Left colon (tissue), 2 donors: Measurements from ENCODE around the gene TRIP10. TPM values are rescaled to one million over a fixed set of nuclear protein-coding genes. Genes with fewer than 3 reads are reported as not detected.

Experiments
- ATAC-seq: fragments of 200-7000 bp; cut with Tn5 transposase; one replicate; pipeline ENCODE4 v1.9.1; 2020; ENCODE audit warnings: mild to moderate bottlenecking, moderate library complexity
- DNase-seq, 2 donors: peaks; one replicate each; pipeline ENCODE4 v3.0.0-alpha.2; 2020
- intact Hi-C, 2 donors: fragments of 100-400 bp; cut with DNase I in 1 of 2; cut with micrococcal nuclease in 1 of 2; formaldehyde crosslinking; loops; one replicate each; pipeline versions ENCODE4 v1.11.2 to v1.14.0; 2022; cut with DNase I, micrococcal nuclease
- total RNA-seq, 2 donors: library from RNA; stranded (reverse); fragmentation: NEBNext Ultra II Directional; extraction: Animal tissue kit (Norgen Biotek cat#: 25700); gene quantifications; one replicate each; pipeline ENCODE4 v1.2.1, GENCODE V29; 2021
- donor health status: DM: no; HTN: no; CAD: no.
- donor health status: DM: yes; HTN: yes; CAD: no.

Gene TRIP10
- total RNA-seq, 2 donors from 2014 or later = 73.6 to 73.9 TPM

DNA sequence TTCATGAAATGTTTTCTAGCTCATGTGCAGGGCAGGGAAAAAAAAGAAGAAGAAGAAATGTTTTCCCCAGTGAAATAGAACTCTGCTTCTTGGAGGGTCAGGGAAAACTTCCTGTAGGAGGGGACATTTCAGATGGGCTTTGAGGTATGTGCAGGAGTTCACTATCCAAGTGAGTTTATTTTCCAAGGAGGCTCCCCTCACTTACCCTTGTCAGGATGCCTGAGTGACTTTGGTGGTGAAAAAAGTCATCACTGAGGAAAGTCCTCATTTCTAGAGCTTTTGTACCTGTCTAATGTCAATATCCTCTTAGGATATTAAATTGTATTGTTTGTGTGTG lies 18.4 kb upstream of the TRIP10 start:
- intact Hi-C loops = no loop called here
- ATAC-seq (no peak), DNase-seq (no peak)

DNA sequence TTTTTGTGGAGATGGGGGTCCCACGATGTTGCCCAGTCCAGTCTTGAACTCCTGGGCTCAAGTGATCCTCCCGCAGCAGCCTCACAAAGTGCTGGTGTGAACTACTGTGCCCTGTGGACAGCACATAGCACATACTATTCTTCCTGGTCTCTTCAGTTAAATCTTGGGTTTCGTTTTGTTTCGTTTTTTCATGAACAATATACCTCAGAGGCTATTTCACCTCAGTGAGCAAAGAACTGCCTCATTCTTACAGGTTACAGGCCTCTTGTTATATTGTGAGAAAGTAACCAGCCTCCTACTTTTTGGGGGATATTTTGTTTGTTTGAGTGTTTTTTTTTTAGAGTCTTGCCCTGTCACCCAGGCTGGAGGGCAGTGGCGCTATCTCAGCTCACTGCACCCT lies 17.7 kb upstream of the TRIP10 start:
- intact Hi-C loops = no loop called here
- ATAC-seq = peak; percentile 45
- DNase-seq = no peak

DNA sequence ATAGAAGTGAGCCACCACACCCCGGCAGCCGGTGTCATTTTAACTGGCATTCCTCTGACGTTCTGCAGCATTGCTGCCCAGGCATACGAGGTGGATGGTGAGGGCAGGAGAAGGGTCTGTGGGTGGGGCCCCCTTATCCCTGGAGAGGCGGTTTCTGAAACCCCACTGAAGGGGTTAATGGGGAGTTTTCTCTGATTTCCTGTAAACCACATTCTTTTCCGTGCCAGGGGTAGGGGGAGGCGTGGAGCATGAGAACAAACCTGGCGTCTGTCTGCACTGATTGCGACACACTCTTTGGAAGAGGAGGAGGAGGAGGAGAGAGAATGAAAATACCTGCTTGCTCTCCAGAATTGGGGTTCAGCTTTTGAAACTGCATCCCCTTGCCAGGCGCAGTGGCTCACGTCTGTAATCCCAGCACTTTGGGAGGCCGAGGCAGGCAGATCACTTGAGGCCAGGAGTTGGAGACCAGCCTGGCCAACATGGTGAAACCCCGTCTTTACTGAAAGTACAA lies 16.3 kb upstream of the TRIP10 start:
- intact Hi-C loops = no loop called here
- DNase-seq (peak in 1 of 2 donors; percentile 40), ATAC-seq (no peak)

DNA sequence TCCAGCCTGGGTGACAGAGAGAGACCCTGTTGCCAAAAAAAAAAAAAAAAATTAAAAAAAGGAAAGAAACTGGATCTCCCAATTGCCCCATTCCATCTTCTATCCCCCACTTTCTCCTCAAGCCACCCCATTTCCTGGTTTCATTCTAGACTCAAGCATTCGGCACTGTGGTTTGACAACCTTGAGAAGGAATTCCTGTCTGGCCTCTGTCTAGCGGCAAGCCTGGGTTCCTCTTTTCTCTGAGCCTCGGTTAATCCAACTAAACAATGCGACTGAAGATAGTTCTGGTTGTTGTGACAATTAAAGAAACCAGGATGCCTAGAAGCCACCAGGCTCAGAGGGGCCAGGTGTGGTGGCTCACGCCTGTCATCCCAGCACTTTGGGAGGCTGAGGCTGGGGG lies 15.7 kb upstream of the TRIP10 start:
- ATAC-seq (no peak), DNase-seq (peak in 1 of 2 donors; percentile 14)
- intact Hi-C loops = no loop called here

DNA sequence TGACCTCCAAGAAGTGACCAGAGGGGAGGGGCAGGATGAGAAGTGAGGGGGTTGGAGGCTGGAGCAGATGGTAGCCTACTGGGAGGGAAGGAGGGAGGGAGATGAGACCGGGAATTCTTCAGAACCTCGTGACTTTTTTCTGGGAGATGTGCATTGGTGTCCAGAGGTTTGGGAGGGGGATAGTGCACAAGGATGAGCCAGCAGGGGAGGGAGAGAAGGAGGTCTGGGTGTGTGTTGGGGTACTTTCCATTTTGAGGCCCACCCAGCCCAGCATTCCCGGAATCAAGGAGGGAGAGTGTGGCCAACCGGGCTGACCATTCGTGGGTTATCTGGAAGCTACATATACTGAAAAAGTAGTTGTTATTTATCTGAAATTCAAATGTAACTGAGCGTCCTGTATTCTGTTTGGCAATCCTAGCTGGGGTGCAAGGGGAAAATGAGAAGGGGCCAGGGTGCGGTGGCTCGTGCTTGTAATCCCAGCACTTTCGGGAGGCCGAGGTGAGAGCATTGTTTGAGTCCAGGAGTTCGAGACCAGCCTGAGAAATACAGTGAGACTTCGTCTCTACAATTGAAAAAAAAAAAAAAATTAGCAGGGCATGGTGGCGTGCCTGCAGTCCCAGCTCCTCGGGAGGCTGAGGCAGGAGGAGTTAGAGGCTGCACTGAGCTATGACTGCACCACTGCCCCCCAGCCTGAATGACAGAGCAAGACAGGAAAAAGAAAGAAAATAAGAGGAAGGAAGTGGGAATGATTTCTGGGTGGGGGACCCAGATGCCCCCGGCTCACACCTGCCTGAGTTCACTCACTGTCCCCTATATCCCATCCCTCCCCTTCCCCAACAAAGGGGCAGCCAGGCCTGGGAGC lies 14.6 kb upstream of the TRIP10 start:
- ATAC-seq (no peak), DNase-seq (peak in 1 of 2 donors; percentile 14)
- intact Hi-C loops = no loop called here

DNA sequence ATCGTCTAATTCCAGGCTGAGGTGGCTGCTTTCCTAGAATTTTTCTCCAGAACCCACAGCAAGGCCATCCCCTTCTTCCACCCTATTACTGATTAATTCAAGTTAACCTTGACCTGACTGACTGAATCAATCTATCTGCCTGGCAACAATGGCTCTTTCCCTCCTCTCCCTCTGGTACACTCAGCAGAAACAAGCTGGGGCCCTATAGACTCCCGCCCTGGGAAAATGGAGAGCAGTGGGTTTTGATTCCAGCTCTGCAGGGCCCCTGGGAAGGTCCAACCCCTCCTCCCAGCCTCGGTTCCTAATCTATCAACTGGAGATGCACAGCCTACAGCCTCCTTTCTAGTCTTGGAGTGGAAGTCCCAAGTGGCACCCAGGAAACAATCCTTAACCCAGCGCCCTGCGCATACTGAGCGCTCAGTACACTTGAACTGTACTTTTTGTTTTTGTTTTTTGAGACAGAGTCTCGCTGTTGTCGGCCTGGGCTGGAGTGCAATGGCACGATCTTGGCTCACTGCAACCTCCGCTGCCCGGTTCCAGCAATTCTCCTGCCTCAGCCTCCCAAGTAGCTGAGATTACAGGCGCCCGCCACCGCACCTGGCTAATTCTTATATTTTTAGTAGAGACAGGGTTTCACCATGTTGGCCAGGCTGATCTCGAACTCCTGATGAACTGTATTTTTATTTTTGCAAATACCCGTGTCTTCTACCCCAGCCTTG lies 13.8 kb upstream of the TRIP10 start:
- ATAC-seq (no peak), DNase-seq (no peak)
- intact Hi-C loops = no loop called here

DNA sequence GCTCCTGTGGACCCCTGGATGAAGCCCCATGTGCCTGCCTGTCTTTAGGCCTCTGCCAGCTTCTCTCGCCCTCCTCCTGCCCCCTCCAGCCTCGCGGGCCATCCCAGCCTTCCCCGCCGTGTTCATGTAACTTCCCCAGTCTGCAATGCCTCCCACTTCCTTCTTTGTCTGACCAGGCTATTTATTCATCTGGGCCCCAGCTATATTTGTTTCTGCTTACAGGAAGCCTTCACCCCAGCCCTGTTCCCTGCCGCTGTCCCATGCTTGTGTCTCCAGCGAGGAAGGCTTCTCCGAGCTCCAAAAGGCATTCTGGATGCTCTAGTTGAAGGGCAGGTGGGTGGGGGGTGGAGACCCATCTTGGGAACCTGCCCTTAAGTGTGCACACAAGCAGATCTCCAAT lies 11.1 kb upstream of the TRIP10 start:
- DNase-seq (no peak), ATAC-seq (no peak)
- intact Hi-C loops = no loop called here

DNA sequence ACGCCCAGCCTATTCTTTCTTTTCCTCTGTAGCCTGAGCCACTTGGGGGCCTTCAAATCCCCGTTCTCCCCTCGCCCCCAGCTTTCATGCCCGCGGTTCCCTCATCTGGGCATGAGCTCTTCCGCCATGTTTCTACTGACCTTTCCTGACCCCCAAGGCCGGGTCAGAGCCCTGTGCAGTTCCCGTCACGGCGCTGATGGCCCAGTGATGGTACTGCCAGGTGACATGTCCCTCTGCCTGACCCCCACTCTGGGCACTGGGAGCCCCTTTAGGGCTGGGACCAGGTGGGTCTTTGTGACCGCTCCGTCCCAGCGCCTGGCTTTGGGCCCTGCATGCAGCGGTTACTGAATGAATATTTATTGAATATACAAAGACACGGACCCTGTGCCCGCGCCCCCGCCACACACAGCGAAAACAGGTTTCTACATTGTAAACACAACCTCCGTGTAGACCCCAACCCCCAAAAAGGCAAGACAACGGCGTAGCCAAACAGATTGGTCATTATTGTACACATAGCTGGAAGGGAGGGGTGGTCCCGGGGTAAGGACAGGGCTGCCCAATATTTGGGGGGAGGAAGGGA lies 9.8 kb upstream of the TRIP10 start:
- intact Hi-C loops = no loop called here
- DNase-seq (no peak), ATAC-seq (no peak)

DNA sequence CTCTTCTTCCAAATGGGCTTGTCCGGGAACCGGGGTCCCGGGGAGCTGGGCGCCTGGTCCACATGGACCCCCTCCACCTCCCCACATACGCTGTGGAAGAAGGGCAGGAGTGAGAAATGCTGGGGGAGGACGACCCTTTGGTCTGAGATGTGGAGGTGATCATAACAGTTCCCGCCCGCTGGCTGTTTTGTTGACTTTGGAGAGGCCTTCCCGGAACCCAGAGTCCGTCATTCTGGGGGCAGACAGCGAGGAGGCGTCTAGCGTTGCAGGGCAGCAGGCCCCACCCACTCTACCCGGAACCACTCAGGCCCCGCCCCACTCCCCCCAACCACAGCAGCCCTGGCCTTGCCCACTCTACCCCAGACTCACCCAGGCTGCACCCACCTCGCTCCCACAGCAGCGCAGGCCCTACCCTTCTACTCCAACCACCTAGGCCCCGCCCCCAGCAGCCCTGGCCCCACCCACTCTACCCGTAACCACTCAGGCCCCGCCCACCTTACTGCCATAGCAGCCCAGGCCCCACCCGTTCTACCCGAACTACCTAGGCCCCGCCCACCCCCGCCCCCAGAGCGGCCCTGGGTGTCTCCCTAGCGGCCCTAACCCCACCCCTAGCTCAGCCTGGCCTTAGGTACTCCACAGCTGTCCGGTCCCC lies 9.2 kb upstream of the TRIP10 start:
- ATAC-seq (peak; percentile 92), DNase-seq (peak; percentile 93 to 96)
- intact Hi-C loops = no loop called here

DNA sequence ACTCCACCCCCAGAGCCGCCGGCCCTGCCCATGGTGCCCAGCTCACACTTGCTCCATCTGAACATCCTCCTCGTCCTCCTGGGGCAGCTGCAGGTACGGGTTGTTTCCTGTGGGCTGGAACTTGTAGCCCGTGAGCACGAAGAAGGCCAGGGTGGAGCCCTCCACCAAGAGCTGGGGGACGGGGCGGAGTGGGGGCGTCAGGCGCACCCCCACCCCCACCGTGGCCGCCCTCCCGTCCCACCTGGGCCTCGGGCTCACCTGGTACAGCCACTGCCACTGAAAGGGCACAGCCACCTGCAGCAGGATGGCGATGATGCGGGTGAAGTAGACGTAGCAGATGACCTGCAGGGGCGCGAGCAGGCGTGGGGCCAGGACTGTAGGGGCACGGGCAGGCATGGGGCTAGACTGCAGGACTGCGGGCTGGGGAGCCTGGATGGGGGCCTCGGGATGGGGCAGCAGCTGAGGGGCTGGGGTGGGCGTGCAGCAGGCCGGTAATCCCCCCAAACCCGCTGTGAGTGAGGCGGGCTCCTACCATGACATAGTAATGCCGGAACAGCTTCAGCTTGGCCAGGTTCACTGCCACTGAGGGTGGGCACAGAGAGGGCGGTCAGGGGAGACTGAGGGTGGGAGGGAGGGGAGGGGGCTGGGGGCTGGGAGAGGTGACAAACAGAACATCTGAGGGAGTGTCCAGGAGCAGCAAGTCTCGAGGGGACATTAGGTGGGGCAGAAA lies 8.4 kb upstream of the TRIP10 start:
- intact Hi-C loops = no loop called here
- DNase-seq (no peak), ATAC-seq (peak; percentile 9)

DNA sequence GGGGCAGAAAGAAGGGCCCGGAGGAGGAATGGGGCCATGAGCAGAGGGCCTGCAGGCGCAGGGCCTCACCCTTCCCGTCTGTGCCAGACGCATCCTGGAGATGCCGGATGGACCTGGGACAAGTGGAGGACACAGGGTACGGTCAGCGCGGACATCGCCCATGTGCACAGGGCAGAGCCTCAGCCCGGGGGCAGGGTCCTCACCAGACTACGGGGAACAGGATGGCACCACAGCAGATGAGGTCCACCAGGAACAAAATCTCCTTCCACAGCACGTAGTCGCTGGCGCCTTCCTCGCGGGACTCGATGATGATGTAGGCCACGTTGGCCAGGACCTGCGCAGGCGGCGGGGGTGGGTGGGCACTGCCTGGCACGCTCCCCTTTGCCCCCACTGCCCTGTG lies 7.7 kb upstream of the TRIP10 start:
- DNase-seq (no peak), ATAC-seq (no peak)
- intact Hi-C loops = no loop called here

DNA sequence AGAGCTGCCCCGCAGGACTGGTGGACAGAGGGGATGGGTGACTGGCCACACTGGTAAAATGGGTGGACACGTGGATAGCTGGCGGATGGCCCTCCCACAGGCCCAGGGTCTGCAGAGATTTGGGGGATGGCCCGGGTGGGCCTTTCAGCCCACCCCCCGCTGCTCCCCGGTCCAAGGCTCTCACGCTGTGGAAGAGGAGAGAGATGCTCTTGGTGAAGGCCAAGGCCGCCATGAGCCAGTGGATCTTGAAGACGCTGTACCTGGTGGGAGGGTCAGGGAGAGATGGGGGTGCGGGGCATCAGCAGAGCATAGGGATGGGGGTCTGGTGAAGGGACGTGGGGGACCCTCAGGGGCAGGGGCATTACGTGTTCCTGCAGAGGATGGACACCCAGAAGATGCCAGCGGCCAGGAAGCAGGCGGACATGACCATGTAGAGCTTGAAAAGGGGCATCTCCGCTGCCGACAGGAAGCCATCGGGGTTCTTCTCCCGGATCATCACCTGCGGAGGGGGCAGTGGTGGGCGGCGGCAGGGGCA lies 6.6 kb upstream of the TRIP10 start:
- DNase-seq = no peak
- ATAC-seq = no peak
- intact Hi-C loops = no loop called here

DNA sequence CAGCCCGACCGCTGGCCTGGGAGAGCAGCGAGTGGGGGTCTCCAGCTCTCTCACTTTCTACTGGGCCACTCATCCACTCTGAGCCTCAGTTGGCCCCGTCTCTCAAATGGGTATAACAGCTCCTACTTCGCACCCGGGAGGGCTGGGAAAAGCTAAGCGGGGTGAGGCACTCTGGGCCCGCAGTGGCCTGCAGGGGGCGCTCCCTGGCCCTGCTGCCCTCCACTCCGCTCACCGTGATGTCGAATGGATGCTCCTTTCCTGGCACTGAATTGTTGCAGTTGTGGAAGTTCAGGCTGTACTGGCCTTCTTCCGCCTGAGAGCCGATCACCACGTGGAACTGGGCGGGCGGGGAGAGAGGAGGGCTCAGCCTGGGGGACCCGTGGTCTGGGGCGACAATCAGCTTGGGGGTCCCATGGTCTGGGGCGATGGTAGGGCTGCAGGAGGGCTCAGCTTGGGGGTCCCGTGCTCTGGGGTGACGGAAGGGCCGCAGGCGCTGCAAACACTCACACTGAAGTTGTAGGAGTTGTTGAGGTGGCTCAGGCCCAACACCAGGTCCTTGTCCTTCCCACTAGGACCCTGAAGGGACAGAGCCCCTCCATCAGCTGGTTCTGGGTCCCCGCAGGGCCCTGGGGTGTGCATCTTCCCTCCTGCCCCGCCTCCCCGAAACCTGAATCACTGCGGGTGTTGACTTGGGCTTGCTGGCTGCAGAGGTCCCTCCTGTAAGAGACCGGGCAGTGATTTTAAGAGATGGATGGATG lies 6.0 kb upstream of the TRIP10 start:
- ATAC-seq = no peak
- intact Hi-C loops = no loop called here
- DNase-seq = no peak

DNA sequence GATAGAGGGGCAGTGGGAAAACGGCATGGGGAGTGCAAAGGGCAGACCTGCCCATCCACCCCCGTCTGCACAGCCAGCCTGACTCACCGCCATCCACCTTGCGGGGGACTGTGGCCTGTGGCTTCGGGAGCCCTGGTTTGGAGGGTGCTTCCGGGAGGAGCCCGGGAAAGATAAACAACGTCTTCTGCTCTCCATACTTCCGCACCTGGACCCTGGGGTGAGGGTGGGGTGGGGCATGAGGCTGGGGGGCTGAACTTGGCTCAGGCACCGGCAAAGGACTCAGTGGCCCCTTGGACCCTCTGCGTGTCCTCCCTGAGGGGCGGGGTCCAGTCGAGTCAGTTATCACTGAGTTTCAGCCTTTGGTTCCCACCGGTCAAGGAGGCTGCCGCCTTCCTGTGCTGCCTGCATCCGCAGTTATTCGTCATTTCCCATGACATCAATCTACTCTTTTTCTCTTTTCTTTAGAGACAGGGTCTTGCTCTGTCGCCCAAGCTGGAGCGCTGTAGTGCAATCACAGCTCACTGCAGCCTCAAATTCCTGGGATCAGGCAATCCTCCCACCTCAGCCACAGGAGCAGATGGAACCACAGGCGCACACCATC lies 5.3 kb upstream of the TRIP10 start:
- ATAC-seq (no peak), DNase-seq (no peak)
- intact Hi-C loops = no loop called here

DNA sequence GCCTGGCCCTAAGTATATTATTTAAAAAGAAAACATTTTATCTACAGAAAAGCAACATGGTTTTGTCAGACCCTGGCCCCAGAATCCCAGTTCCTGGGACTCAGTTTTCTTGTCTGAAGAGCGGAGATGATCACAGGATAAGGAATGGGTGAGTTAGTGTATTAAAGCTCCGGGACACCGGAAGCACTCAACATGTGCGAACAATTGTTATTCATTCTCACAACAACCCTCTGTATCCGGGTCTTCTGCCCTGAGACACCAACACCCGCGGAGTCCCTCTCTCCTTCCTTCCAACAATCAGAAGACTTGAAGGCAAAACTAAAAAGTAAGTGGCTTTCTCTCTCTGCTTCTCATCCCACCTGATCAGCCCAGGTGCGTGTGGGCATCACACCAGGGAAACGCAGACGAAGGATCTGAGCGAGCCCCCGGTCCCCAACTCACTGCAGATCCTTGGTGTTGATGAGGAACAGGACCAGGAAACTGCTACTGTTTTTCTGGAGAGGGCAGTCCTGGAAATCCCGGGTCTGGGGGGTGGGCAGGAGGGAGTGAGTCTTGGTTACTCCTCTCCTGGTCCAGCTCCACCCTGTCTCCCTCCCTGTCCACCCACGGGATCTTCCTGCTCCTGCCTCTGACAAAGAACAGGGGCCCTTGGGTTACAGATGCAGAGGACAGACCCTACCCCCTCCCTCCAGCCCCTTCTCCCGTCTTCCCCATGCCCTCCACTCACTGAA lies 4.1 kb upstream of the TRIP10 start:
- intact Hi-C loops = no loop called here
- ATAC-seq = no peak
- DNase-seq = no peak

DNA sequence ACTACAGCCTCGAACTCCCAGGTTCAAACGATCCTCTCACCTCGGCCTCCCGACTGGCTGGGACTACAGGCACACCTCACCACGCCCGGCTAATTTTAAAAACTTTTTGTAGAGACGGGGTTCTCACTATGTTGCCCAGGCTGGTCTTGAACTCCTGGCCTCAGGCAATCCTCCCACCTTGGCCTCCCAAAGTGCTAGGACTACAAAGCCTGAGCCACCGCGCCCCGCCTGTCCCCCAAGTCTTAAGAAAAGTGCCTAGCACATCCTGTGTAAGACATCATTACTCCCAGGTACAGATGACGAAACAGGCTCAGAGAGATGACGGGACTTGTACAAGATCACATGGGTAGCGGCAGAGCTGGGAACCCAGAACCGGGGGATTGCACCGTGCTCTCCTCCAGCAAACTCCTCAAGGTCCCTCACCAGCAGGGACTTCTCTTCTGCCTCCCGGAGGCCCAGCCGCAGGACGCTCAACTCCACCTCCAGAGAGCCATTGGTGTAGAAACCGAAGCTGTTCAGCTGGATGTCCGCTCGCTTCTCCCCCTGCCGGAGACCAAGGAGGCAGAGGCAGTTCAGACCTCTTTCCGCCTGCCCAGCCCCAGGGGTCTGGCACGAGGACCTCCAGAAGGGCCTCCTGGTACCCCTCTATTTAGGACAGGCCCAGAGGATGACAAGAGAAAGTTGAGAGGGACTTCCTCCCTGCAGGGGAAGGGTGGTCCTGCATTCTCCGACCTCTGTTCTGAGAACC lies 3.1 kb upstream of the TRIP10 start:
- DNase-seq = peak; percentile 83 to 85
- intact Hi-C loops = no loop called here
- peak; percentile 20 for ATAC-seq
